ENCODE data around the gene SP140.

SP140 gene

DNA sequence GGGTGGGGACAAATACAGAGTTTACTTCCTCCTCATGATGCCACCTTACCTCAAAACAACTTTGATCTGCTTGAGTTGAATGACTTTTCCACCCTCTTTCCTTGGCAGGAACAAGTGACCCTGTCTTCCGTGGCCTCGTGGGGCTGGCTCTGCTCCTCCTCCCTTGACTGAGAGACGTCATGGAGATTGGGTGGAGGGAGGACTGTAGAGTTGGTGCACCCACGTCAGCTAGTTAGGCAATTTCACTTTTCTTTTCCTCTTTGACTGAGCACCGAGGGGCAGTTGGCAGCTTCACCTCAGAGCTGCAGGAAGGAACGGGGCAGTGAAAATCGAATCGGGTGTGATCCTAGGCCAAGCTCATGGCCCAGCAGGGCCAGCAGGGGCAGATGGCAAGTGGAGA lies at the start of gene SP140:
Gene SP140 (plus strand): TSS at position 251 of the 400 bp plus-strand sequence. CDS start 109 bp downstream, at position 360.
- H3K27ac ChIP-seq: no peak within 1 kb of the TSS
- TF ChIP-seq, protein P1, sequence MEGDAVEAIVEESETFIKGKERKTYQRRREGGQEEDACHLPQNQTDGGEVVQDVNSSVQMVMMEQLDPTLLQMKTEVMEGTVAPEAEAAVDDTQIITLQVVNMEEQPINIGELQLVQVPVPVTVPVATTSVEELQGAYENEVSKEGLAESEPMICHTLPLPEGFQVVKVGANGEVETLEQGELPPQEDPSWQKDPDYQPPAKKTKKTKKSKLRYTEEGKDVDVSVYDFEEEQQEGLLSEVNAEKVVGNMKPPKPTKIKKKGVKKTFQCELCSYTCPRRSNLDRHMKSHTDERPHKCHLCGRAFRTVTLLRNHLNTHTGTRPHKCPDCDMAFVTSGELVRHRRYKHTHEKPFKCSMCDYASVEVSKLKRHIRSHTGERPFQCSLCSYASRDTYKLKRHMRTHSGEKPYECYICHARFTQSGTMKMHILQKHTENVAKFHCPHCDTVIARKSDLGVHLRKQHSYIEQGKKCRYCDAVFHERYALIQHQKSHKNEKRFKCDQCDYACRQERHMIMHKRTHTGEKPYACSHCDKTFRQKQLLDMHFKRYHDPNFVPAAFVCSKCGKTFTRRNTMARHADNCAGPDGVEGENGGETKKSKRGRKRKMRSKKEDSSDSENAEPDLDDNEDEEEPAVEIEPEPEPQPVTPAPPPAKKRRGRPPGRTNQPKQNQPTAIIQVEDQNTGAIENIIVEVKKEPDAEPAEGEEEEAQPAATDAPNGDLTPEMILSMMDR (conservative IDR thresholded peaks at IDR 0.05): no peak

DNA sequence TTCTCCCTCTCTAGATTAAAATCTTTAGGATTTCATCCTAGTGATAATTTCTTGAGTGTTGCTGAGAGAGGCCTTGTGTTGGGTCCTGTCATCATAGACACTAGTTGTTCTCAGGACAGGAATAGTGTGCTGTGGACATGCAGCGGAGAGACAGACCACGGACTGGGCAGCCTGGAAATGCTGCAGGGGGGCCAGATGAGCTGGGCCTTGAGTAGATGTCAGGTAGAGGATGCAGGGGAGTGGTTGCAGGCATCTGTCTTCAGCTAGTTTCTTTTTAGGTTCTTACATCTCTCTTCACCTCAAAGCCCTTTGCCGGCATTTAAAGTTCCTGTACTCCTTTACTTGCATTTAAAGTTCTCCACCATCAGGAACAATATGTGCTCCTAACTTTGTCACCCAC lies 48.5 kb upstream of the SP140 start:
- H3K27ac ChIP-seq: no peak overlapping the region
- TF ChIP-seq, protein P1 (conservative IDR thresholded peaks at IDR 0.05): no peak

DNA sequence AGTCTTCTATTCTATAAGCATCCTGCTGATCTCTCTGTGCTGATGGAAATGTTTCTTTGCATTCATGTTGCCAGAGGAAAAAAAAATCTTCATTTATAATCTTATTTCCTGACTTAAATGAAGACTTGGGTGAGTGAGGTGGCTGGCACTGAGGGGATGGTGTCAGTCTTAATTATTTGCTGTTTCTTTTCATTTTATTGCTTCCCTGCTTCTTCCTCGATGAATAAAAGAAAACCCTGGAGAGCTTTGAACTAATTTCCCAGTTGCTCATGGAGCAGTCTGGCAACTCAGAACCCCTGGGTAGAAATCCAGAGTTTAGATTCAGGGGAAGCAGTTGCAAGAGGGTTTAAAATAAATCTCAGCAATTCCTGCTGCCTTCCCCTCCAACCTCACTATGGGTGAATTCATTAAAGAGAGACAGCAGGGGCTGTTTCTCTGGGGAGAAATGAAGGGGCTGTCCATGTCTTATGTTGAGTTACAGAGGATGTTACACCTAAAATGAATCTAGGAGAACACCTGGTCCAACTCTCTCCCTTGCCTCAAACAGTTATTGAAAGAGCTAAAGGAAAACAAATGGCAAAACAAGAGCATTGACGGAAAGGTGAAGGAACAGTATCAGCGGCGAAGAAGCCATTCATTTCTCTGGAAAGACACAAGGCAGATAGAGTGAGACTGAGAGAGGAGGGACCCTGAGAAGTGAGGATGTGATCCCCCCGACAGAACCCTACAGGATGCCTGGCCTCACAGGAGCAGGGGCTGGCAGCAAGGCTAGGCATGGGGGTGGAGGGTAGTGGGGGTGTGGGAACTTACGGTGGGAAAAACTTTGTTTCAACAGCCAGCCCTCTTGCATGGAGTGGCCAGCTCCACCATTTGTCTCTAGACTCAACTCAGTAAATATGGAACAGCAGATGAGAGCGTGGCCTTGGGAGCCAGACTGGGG lies 46.7 kb upstream of the SP140 start:
- no peak overlapping the region for H3K27ac ChIP-seq
- TF ChIP-seq, protein P1 (conservative IDR thresholded peaks at IDR 0.05): no peak

DNA sequence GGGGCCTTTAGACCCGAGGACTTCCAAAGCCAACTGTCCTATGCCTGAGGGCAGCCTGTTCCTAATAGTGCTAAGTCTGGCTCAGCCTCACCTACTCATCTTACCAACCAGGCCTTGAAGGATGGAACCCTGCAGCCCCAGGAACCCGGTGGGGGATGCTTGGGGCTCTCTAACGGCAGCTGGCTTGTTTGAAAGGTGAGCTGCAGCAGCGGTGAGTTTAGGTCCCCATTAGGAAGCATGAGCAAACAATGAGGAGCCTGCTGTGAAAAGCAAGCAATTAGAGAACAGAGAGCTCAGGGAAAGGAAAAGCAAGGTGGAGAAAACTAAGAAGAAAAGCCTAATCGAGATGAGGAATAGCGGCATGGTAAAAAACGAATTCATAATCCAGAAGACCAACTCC lies 45.6 kb upstream of the SP140 start:
- TF ChIP-seq, protein P1 (conservative IDR thresholded peaks at IDR 0.05): no peak
- H3K27ac ChIP-seq: no peak overlapping the region

DNA sequence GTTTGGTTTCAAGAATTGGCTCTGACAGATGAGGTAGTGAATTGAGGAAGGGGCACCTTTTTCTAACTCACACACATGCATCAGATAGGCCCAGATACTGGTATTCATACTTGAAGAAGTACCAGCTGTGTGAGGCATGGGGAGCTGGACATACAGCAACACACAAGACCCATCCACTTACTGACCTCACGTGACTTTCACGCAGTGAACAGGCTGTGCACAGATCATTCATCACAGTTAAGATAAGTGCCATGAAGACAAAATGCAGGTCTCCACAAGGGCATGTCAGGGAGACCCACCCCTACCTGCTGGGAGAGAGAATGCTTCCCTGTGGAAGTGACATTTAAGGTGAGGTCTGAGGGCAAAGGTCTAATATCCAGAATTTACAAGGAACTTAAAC lies 44.3 kb upstream of the SP140 start:
- no peak overlapping the region for H3K27ac ChIP-seq
- TF ChIP-seq, protein P1 (conservative IDR thresholded peaks at IDR 0.05): no peak

DNA sequence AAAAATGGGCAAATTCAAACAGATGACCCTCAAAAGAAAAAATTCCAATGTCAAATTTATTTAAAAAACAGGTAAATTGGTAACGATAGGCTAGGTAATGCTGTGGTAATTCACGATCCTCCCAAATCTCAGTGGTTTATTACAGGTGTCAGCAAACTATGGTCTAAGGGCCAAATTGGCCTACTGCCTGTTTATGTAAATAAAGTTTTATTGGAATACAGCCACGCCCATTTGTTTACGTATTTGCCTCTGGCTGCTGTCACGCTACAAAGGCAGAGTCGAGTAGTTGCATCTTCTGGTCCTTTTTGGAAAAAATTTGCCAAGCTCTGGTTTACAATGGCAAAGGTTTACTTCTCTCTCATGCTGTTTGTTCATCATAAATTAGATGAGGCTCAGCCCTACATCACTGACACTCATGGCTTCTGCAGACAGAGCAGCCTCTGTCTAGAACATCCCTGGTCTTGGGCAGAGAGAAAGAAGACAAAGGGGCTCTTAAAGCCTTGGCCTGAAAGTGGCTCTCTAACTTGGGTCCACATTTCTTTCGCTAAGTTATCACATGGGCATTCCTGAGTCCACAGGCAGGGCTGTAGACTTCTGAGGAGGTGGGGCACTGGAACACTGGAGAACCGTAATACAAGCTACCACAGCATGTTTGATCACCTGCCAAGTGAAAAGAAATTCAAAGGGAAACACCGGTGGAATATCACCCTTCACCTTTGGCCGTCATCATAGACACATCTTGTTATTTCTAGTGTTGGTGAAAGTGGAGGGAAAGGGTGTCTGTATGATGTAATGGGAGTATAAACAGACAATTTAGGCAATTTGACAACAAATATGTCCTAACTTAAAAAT lies 40.6 kb upstream of the SP140 start:
- no peak overlapping the region for H3K27ac ChIP-seq
- TF ChIP-seq, protein P1 (conservative IDR thresholded peaks at IDR 0.05): no peak
